HepG2 (cell line): ENCODE data around the gene TMEM151A. TPM values are rescaled to one million over a fixed set of nuclear protein-coding genes. Genes with fewer than 3 reads are reported as not detected.

ENCODE experiments used
- AHDC1 ChIP-seq: sonication (generic); formaldehyde crosslinking; IDR thresholded peaks from 2 replicates; pipeline ENCODE4 v1.5.1; 2020; ENCODE audit warnings: mild to moderate bottlenecking, missing genetic modification reagents, borderline replicate concordance
- E2F1 ChIP-seq: sonication (generic); formaldehyde crosslinking; IDR thresholded peaks from 2 replicates; pipeline ENCODE4 v1.5.0; 2020; ENCODE audit warnings: missing genetic modification reagents
- MTERF4 ChIP-seq: sonication (generic); formaldehyde crosslinking; IDR thresholded peaks from 2 replicates; pipeline ENCODE4 v1.8.0; 2023; ENCODE audit warnings: mild to moderate bottlenecking, missing genetic modification reagents
- SOX6 ChIP-seq, 2 experiments: fragments of 450-650 bp in 1 of 2; sonication (generic) in 1 of 2; formaldehyde crosslinking in 1 of 2; IDR thresholded peaks; 2 replicates each; pipeline versions ENCODE4 v1.4.0 to v1.6.1; 2017 to 2020; ENCODE audit warnings: antibody characterized with exemption in 1 of 2, mild to moderate bottlenecking in 1 of 2, missing genetic modification reagents in 1 of 2
- STAT6 ChIP-seq: sonication (generic); formaldehyde crosslinking; IDR thresholded peaks from 2 replicates; pipeline ENCODE4 v1.4.0; 2020; ENCODE audit warnings: missing genetic modification reagents, mild to moderate bottlenecking, borderline replicate concordance
- UBTF ChIP-seq: sonication (generic); formaldehyde crosslinking; IDR thresholded peaks from 2 replicates; pipeline ENCODE4 v1.4.0; 2020; ENCODE audit warnings: mild to moderate bottlenecking, missing genetic modification reagents
- ZNF101 ChIP-seq: sonication (generic); formaldehyde crosslinking; IDR thresholded peaks from 2 replicates; pipeline ENCODE4 v1.4.0; 2020; ENCODE audit warnings: mild to moderate bottlenecking, low read depth, missing genetic modification reagents, borderline replicate concordance
- ZNF496 ChIP-seq: sonication (generic); formaldehyde crosslinking; IDR thresholded peaks from 2 replicates; pipeline ENCODE4 v1.8.1; 2023; ENCODE audit warnings: mild to moderate bottlenecking, moderate library complexity, missing genetic modification reagents; ENCODE audit not compliant: insufficient replicate concordance
- ZNF577 ChIP-seq: sonication (generic); formaldehyde crosslinking; IDR thresholded peaks from 2 replicates; pipeline ENCODE4 v1.4.0; 2020; ENCODE audit warnings: mild to moderate bottlenecking, low read depth, missing genetic modification reagents, borderline replicate concordance
- ZNF589 ChIP-seq: sonication (generic); formaldehyde crosslinking; conservative IDR thresholded peaks from 2 replicates; pipeline ENCODE4 v1.8.0; 2022; ENCODE audit warnings: mild to moderate bottlenecking, moderate library complexity, missing genetic modification reagents
- ZNF839 ChIP-seq: sonication (generic); formaldehyde crosslinking; IDR thresholded peaks from 2 replicates; pipeline ENCODE4 v1.4.0; 2020; ENCODE audit warnings: missing genetic modification reagents, mild to moderate bottlenecking, borderline replicate concordance
- ZSCAN22 ChIP-seq: sonication (generic); formaldehyde crosslinking; IDR thresholded peaks from 2 replicates; pipeline ENCODE4 v1.4.0; 2020; ENCODE audit warnings: mild to moderate bottlenecking, missing genetic modification reagents
- polyA plus RNA-seq, 8 experiments: library from polyadenylated mRNA; depleted of rRNA in 3 of 8; stranded (reverse) in 7 of 8; unstranded in 1 of 8; fragments of >200 nt; fragmentation: Illumina TruSeq in 4 of 8; extraction: Trizol in 4 of 8; gene quantifications; 2 replicates each; pipeline versions ENCODE4 v1.2.1 to v1.2.3, GENCODE V29; 2011 to 2016; ENCODE audit warnings: low read depth in 4 of 8, missing spikeins in 1 of 8, mixed read lengths in 1 of 8; ENCODE audit not compliant: insufficient read depth in 1 of 8
- total RNA-seq, 5 experiments: library from RNA; depleted of rRNA; stranded (reverse); fragments of >200 nt; fragmentation: Illumina TruSeq; extraction: Trizol; gene quantifications; 2 replicates each; pipeline ENCODE4 v1.2.3, GENCODE V29; 2016; ENCODE audit warnings: low read depth in 1 of 5

TMEM151A gene
- total and polyA plus RNA-seq, 2 of the 13 experiments (the other 11 are each of a cell fraction or from before 2014, with no cell fraction given): 0.18 to 0.33 TPM

- TF ChIP-seq UBTF (CRISPR knock-in tag): 0 out of 2 replicates have a peak, but pooled peaks have one; percentile 20
- TF ChIP-seq ZNF101 (CRISPR knock-in tag): no peak
- no peak for TF ChIP-seq MTERF4 (CRISPR knock-in tag)
- no peak for TF ChIP-seq ZNF589 (CRISPR knock-in tag)
- no peak for TF ChIP-seq ZNF496
- TF ChIP-seq ZNF577 (CRISPR knock-in tag): no peak
- TF ChIP-seq AHDC1 (CRISPR knock-in tag): no peak
- no peak for TF ChIP-seq SOX6 (IDR thresholded peaks at IDR 0.05)
- TF ChIP-seq SOX6 (CRISPR knock-in tag; IDR thresholded peaks at IDR 0.05): no peak
- 0 out of 2 replicates have a peak, but pooled peaks have one; percentile 25 for TF ChIP-seq E2F1 (CRISPR knock-in tag)
- no peak for TF ChIP-seq ZSCAN22 (CRISPR knock-in tag)
- TF ChIP-seq ZNF839: no peak
- TF ChIP-seq STAT6: no peak
Observed at GRCh38 chr11:66268952-66269905, 22.5 kb upstream of the TMEM151A start (continued).
